ACHN (cell line): ENCODE results near the gene PHKB.

Source experiments
- DNase-seq: peaks from one replicate; pipeline ENCODE4 v3.0.0-alpha.2; 2015
- in situ Hi-C: cut with HindIII; loops from 2 replicates; pipeline ENCODE4 v1.10.0; 2017; ENCODE audit warnings: low sequenced_read_pairs, low pct_ligation_motif_present, low pct_unique_long_range_greater_than_20kb

Gene PHKB

DNA sequence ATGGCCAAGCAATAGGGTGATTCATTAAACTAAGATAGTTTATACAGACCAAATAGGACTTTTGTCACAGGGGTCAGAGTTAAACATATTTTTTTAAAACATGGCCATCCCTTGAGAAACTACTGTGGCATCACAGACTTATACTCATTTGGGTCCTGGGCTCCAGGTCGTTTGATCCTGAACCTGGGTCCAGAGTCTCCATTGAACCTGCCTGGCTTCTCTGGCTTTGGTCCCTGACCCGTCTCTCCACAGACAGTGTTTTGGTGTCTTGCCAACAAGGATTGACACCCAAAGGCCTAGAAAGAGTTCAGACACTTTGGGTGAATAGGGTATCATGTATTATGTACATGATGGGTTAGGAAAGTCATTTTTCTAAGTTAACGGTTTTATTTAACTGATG lies 236.7 kb downstream of the PHKB start:
- no peak for DNase-seq
- in situ Hi-C loops = no loop called here

DNA sequence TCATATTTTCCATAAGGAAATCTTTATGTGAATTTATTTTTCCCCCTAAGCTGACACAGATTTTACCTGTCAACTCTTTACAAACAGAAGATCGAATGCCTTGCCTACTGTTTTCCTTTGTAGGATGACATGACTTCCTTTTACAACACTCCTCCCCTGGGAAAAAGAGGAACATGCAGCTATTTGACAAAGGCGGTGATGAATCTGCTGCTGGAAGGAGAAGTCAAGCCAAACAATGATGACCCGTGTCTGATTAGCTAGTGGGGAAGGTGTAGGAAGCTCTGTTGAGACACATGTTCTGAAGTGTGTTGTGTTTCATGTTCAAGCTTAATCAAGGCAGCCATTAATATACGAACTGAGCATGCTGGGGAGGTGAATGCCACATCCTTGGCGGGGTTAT lies 238.0 kb downstream of the PHKB start:
- no peak for DNase-seq
- in situ Hi-C loops = no loop called here

DNA sequence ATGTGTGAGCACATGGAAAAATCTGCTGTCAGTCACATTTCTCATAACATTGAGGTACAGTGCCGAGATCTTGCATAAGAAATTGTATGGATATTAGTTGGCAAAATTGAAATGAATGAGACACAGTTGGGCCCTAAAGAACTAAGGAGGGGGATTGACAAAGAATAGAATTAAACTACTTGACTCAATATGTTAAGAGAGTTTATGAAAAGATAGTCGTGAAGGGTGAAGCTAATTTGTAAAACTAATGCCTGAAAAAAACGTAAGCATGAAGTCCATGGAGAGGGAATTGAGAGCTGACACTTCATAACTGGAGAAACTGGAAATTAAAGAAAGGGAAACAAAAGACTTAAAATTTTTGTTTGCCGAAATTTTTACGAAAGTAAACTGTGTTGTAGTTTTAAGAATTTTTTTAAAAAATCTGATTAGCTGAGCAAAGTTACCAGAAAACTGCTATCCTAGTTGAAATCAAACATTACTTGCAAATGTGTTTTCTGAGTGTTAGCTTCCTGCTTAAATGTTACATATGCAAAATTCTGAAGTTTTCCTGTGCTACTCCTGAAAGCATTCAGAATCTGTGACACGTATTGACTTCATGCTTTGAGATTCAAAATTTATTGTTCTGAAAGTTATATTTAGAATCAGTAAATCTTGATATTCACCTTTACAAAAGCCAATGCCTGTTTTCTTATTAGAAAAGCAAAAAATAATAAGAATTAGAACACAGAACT lies 239.9 kb downstream of the PHKB start:
- DNase-seq = no peak
- in situ Hi-C loops = no loop called here

DNA sequence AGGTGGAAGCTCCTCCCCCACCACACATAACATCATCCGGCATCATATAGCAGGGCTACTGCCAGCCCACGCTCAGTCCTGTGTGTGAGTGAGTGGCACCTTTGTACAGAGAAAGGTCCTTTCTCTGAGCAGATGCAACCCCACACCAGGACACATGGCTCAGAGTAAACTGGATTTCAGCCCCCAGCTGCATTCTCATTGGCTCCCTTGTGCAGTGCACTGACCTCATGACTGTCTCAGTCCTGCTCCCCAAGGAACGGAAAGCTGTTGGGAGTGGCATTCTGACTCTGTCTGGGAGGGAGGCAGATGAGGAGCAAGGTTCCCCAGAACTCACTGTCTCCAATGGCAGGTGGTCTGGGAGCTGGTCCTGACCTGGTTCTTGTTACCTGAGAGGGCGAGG lies 244.1 kb downstream of the PHKB start:
- DNase-seq = no peak
- in situ Hi-C loops = no loop called here

DNA sequence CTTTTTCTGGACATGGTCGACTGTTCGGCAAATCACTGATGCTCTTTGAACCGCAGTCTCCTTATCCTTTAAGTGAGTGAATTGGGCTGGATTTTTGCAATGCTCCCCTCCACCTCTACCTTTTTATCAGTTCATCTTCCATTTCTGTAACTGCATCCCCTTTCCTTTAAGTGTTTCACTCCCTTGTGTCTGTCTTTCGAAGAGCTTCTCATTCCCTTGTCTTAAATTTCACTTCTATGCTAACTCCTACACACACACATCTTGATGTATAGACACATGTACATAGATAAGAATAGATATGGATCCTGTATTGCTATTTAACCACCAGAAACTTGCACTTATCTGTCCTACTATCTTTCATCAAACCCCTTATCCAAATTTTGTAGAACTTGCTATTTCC lies 250.7 kb downstream of the PHKB start:
- in situ Hi-C loops = no loop called here
- no peak for DNase-seq

DNA sequence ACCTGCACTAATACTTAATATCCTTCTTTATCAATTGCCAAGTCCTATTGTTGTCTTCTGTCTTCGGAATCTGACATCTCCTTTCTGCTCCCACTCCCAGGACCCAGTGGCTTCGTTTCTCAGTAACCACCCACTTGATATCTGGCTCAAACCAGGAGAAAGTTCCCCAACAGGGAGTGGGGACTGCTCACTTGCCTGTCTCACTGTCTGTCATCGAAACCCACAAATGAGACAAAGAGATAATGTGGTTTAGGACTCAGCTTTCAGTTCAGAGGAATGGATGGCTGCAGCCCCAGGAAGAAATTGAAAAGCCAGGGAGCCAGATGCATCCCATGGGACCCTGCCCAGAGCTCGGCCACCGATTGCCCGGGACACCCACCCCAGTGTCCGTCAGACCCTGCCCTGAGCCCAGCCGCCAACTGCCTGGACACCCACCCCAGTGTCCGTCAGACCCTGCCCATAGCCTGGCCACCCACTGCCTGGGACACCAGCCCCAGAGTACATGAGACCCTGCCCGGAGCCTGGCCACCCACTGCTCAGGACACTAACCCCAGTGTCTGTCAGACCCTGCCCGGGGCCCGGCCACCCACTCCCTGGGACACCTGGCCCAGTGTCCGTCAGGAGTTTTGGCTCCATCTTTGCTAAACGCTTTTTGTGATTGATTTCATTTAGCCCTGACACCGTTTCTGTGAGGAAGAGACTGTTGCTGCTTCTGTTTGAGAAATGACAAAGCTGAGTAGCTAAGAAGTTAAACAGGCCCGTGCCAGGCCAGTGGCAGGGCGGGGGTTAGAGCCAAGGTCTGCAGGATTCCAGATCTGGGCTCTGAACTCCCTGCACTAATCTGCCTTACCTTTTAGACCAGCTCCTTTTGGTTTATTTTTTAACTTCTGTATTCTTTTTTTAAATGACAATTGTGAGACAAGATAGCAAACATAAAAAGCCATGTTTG lies 251.4 kb downstream of the PHKB start:
- in situ Hi-C loops = no loop called here
- DNase-seq = no peak

DNA sequence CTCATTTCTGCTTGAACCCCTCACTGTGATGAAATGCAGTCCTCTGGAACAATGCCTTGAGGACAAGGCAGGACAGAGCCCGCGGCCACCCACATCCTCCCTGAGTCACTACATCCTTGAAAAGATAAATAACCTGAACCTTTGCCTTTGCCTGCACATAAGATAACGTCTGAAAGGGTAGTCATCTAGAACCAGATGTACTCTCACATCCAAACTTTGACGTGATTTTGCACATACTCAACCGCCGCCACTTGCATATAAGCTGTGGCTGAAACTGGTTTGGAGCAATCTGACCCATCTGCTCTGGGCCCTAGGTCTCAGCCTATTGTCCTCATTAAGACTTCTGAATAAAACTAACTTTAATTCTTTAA lies 252.1 kb downstream of the PHKB start:
- in situ Hi-C loops = no loop called here
- DNase-seq = no peak

DNA sequence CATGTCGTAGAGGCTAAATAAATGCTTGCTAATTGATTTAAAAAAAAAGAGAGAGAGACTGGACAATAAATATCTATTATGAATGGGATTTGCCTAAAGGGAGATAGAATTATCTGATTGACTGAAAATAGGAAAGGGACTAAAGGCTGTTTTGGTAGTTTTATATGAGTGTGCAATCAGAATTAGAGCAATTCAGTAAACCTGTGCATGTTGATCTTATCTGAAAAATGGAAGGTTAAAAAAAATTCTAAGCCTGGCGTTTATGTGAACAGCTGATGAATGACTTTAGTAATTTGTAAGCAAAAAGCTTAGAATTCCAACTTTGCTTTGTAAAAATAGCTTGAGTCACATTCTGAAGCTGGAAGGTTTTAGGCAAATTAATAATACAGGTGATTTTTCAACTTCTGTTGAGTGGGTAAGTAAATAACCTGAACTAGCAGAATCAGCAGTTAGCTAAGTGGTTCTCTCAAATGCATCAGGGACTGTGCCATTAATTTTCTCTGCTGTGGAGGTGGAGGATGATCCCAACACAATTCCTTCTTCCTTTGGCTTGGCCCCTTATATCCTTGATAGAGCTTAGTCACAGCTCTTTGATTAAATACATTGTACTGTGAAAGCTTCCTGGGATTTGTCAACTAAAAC lies 254.4 kb downstream of the PHKB start:
- in situ Hi-C loops = no loop called here
- DNase-seq = no peak

DNA sequence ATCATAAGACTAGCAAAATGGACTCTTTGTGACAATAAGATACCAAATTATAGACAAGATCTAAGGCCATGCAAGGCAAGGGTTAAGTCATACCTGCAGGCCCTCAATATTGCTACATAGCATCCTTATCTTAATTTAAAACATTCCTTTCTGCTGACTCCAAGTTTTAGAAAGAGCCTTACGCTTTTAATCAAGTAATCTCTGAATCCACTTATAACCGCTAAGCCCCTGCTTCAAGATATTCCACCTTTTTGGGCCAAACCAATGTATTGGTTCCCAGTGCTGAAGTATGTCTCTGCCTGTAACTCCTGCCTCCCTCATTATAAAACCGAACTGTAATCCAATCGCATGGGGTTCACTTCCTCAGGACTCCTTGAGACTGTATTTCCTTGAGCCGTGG lies 255.4 kb downstream of the PHKB start:
- DNase-seq = no peak
- in situ Hi-C loops = no loop called here

DNA sequence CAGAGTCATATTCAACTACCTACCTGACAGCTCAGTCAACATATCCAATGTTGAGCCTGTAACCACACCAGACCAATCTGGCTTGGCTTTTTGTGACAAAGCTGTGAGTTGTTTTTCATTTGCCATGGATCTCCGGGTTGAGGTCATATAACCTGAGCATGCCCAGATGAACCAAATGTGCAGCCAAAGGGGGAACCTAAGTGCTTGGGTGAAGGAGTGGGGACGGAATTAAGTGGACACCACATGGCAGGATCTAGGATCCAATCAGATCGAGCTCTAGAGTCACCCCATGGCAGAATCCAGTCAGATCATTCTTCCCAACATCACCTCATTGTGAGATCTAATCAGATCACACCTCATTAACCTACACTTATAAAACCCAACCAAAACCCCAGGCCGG lies 258.6 kb downstream of the PHKB start:
- in situ Hi-C loops = no loop called here
- no peak for DNase-seq

DNA sequence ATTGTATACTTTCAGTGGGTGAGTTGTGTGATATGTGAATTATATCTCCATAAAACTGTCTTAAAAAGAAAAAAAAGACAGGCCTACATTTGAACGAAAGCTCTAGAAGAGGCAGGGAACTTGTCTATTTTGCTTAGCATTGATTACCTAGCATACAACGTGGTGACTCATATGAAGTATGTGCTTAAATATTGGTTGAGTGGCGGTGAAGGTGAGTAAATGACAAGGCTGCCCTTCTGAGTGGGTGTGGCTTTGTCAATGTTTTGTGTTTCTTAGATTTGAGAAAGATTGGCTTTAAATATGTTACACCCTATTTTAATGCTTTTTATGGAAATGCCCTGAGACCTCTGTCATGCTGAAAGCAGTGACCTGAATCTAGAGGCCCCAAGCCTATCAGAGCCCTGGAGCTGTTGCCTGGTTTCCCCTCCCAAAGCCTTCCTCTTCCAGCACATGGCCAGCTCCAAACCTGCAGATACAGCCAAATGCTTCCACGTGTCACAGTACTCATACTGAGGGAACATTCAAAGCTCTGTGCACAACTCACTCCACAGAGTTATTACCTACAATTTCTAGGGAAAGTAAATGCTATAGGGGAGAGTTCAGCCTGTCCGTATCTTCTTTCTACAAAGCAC lies 260.0 kb downstream of the PHKB start:
- no peak for DNase-seq
- in situ Hi-C loops = no loop called here

DNA sequence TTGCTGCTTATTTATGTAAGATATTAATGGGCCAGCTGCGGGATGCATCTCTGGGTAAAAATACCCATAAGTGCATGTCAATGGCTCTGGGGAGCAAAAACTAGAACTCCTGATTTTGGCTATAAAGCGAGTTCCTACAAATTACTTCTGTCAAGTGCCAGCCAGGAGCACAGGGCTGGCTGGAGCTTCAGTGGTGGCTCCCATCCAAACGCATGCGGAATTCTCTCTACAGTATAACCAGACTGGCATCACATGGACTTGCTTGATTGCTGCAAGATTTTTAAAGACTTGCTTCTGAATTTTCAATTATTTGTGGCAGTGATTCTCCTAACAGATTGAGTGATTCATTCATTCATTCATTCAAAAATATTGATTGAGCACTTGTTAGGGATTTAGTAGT lies 260.9 kb downstream of the PHKB start:
- no peak for DNase-seq
- in situ Hi-C loops = no loop called here

DNA sequence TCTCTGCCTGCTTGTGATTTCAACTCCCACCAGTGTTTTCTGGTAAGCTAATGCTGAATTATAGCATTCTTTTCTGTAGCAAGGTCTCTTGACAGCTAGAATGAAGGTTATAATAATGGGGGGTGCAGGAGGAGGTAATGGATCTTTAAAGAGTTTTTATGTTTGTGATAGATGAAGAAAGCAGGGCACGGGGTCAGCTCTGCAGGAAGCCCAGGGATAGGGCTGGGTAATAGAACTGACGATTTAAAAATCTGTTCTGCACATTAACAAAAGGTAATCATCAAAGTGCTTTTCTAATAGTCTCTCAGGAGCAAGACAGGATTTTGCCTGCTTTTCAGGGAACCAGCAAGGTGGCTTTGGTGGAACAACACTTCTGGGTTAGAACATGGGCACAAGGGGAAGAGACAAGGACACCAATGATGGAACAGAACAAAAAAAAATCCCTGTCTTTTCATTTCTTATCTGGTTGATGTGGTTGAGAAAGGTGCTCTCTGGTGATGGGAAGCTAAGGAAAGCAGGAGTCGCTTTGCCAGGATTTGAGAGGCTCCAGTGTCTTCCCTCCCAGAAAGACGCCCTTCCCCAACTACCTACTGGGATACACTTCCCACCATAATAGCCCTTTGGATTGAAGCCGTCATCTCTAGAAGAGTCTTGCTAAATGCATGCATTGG lies 263.1 kb downstream of the PHKB start:
- no peak for DNase-seq
- in situ Hi-C loops = no loop called here

DNA sequence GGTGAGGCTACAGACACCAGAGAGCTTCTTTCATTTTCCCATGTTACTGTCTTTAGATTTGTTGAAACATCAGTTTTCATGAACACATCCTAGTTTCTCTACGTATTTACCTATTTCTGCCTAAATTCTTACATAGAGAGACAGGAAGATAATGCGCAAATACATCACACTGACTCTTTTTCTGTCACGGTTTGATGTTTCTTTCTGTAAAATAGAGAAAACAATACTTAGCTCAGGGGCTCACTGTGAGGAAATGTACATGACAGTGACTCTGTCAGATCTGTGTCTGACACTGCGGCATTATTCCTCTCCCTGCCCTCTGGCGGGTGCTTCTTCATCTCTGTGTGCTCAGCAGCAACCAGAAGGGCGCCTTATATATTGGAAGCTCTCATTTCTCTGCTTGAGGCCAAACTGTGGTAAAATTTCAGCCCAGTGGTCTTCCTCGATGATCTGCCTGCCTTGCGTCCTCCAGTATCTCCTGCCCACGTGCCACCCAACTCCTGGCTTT lies 264.1 kb downstream of the PHKB start:
- no peak for DNase-seq
- in situ Hi-C loops = no loop called here

DNA sequence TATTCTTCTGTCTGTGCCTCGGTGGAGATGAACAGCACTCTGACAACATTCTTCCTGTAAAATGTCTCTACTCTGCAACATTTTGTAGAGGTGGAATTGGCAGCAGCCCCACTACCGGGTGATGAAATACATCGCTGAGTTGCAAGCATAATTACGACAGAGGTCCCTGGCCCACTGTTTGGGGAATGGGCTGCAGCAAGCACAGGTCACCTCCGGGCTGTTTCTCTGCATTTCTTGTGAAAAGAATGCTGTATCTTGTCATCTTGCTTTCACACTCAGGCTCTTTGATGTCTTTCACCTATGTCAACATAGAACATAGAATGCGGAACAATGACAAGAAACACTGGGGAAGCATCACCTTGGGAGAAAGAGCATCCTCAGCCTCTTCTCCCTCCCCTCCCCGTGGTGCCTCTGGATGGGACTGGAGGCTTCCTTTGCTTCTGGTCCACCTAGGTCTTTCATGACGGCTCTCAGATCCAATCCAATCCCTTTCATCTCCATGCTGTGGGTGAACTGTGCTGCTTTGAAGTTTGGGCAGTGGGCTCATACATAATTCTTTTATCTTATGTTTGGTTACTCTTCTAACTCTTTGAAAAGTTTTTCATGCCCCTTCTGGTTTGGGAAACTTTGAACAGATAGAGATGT lies 265.0 kb downstream of the PHKB start:
- DNase-seq = no peak
- in situ Hi-C loops = no loop called here

DNA sequence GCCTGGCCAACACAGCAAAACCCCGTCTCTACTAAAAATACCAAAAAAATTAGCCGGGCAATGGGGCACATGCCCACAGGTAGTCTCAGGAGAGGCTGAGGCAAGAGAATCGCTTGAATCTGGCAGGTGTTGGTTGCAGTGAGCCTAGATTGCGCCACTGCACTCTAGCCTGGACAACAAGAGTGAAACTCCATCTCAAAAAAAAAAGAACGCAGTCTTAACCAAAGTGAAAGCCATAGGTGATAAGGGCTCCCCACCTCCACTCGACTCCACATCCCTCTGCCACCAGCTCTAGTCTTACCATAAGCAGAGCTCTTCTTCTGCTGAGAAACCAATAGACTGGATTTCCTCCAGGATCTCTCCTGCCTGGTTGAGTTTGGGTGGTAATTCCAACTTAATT lies 266.0 kb downstream of the PHKB start:
- in situ Hi-C loops = no loop called here

DNA sequence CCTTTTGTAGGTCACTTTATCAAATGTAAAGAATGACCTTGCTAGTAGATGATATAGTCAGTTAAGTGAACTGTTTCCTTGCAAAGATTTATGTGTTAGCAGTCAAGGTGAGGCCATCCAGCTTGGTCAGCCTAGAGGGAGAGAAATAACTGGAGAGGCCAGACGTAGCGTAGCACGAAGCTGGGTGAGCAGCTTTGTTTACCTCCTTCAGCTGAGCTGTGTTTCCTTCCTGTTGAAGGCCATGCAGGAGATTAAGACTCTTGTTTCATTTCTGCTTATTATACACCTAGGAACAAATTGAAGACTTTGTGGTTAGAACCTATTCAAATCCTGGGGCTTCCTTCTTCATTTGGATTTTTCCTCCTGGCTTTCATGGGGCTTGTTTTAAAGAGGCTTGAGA lies 267.1 kb downstream of the PHKB start:
- DNase-seq = no peak
- in situ Hi-C loops = no loop called here

More for the DNA sequence above, 266.0 kb downstream of the PHKB start:
- no peak for DNase-seq

DNA sequence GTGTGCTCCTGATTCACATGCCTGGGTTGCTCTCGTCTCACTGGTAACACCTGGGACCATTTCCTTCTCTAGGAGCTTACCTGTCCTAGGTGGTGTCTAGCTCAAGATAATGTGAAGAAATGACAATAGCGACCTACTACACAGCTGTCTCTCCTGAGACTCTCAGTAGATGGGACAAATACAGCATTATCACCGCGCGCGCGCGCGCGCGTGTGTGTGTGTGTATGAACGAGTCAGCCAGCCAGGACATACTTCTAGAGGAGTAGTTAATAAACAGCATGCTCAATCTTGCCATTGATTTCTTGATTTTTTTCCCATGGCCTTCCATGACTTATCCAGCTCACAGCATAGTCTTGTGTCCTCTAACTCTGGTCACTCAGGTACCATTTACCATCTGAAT lies 268.6 kb downstream of the PHKB start:
- in situ Hi-C loops = no loop called here
- DNase-seq = no peak
